Hepatocyte (in vitro differentiated cells): Measurements from ENCODE around the gene DDR1.

Experiments
- CTCF ChIP-seq: fragments of 200-600 bp; sonication (generic); IDR thresholded peaks from 2 replicates; pipeline ENCODE4 v1.5.1; 2016; ENCODE audit warnings: antibody characterized with exemption, mild to moderate bottlenecking; ENCODE audit not compliant: poor library complexity
- EZH2phosphoT487 ChIP-seq: fragments of 200-600 bp; sonication (generic); IDR thresholded peaks from one replicate; pipeline ENCODE4 v1.6.1; 2018; ENCODE audit warnings: antibody characterized with exemption, mild to moderate bottlenecking, low read depth, moderate library complexity; ENCODE audit not compliant: unreplicated experiment, severe bottlenecking

DNA sequence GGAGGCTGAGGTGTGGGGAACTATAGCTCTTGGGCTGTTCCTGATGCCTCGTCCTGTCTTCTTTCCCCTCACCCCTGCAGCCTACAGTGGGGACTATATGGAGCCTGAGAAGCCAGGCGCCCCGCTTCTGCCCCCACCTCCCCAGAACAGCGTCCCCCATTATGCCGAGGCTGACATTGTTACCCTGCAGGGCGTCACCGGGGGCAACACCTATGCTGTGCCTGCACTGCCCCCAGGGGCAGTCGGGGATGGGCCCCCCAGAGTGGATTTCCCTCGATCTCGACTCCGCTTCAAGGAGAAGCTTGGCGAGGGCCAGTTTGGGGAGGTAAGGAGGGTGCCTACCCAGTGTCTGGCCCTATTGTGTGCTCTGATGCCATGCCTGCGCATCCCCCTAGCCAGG, 12.2 kb downstream of the DDR1 start:
- TF ChIP-seq CTCF, result no peak
- TF ChIP-seq EZH2phosphoT487, result no peak
